Islet of Langerhans (tissue), 1 donor: ENCODE data around the gene POMGNT2.

Experiments used
- FAIRE-seq: peaks from one replicate; lab custom pipeline; 2011; peaks lifted over from hg19 to GRCh38; lab: Jason Lieb, UNC

POMGNT2 gene

GRCh38 chr3:43105596-43106292, at the start of gene POMGNT2:
TSS of gene POMGNT2 (minus strand) at chr3:43106079. CDS start at chr3:43081431, 24,648 bp downstream.
- FAIRE-seq: no peak

GRCh38 chr3:43154980-43155379, 49.1 kb upstream of the POMGNT2 start:
- no peak for FAIRE-seq

GRCh38 chr3:43153216-43154083, 47.6 kb upstream of the POMGNT2 start:
- no peak for FAIRE-seq

GRCh38 chr3:43152649-43153048, 46.8 kb upstream of the POMGNT2 start:
- no peak for FAIRE-seq

GRCh38 chr3:43148033-43148432, 42.2 kb upstream of the POMGNT2 start:
- FAIRE-seq: no peak

- FAIRE-seq: no peak
These were observed 40.7 kb upstream of the POMGNT2 start for GRCh38 chr3:43146599-43146998.

- no peak for FAIRE-seq
These were observed 39.0 kb upstream of the POMGNT2 start for GRCh38 chr3:43144761-43145490.

- FAIRE-seq: no peak
These were observed 36.6 kb upstream of the POMGNT2 start for GRCh38 chr3:43142472-43142871.

- FAIRE-seq: no peak
These were observed 32.8 kb upstream of the POMGNT2 start for GRCh38 chr3:43138488-43139231.

GRCh38 chr3:43132870-43133636, 27.2 kb upstream of the POMGNT2 start:
- no peak for FAIRE-seq

GRCh38 chr3:43132193-43132592, 26.3 kb upstream of the POMGNT2 start:
- FAIRE-seq: no peak

GRCh38 chr3:43128464-43128863, 22.6 kb upstream of the POMGNT2 start:
- FAIRE-seq: no peak

GRCh38 chr3:43126536-43126935, 20.7 kb upstream of the POMGNT2 start:
- no peak for FAIRE-seq

GRCh38 chr3:43123895-43124294, 18.0 kb upstream of the POMGNT2 start:
- FAIRE-seq: no peak

GRCh38 chr3:43120937-43121336, 15.1 kb upstream of the POMGNT2 start:
- no peak for FAIRE-seq

GRCh38 chr3:43117257-43117656, 11.4 kb upstream of the POMGNT2 start:
- FAIRE-seq: no peak

- FAIRE-seq: no peak
These were observed 7.8 kb upstream of the POMGNT2 start for GRCh38 chr3:43113671-43114070.

GRCh38 chr3:43106293-43106628, 382 bp upstream of the POMGNT2 start:
- peak; percentile 95 for FAIRE-seq

GRCh38 chr3:43104660-43105595, 951 bp downstream of the POMGNT2 start:
- no peak for FAIRE-seq

GRCh38 chr3:43104039-43104438, 1.8 kb downstream of the POMGNT2 start:
- no peak for FAIRE-seq
